A549 (cell line): Measurements from ENCODE around the gene MCU. TPM values are rescaled to one million over a fixed set of nuclear protein-coding genes. Genes with fewer than 3 reads are reported as not detected.

ENCODE experiments used
- ATAC-seq, 2 experiments: fragments of 200-7000 bp in 1 of 2; fragments of >200 bp in 1 of 2; cut with Nextera tagmentation in 1 of 2; cut with Tn5 transposase in 1 of 2; 3 replicates each; pipeline versions ENCODE4 v1.8.0 to v1.9.1; 2018 to 2020; ENCODE audit warnings: mild to moderate bottlenecking in 1 of 2, moderate library complexity in 1 of 2
- CTCF ChIA-PET: fragments of 300-600 bp; sonication (Branson Sonifier 250); formaldehyde crosslinking; extraction: SDS; loops from one replicate; lab custom pipeline; 2021; ENCODE audit warnings: antibody characterized with exemption, inconsistent platforms; lab: Yijun Ruan, JAX
- POLR2A ChIA-PET: fragments of 350-600 bp; formaldehyde crosslinking; extraction: SDS; loops from one replicate; lab custom pipeline; 2021; ENCODE audit warnings: antibody characterized with exemption, inconsistent platforms; lab: Yijun Ruan, JAX
- DNase-seq, 2 experiments: peaks; one replicate each; pipeline versions ENCODE4 v3.0.0 to v3.0.0-alpha.2; 2011 to 2016; ENCODE audit warnings: low read depth in 1 of 2, low spot score in 1 of 2
- FAIRE-seq: peaks from 2 replicates; lab custom pipeline; 2011; peaks lifted over from hg19 to GRCh38; lab: Jason Lieb, UNC
- H3K27ac ChIP-seq, 2 experiments: fragments of >200 bp; sonication (Bioruptor Twin); formaldehyde crosslinking; 3 replicates each; pipeline ENCODE4 v1.5.1; 2016 to 2017
- H3K4me1 ChIP-seq: fragments of >200 bp; sonication (Bioruptor Twin); formaldehyde crosslinking; 3 replicates; pipeline ENCODE4 v1.6.1; 2016
- H3K4me2 ChIP-seq: fragments of >200 bp; sonication (Bioruptor Twin); formaldehyde crosslinking; 3 replicates; pipeline ENCODE4 v1.6.1; 2016
- H3K4me3 ChIP-seq: fragments of >200 bp; sonication (Bioruptor Twin); formaldehyde crosslinking; 3 replicates; pipeline ENCODE4 v1.5.1; 2016
- H3K9me3 ChIP-seq: fragments of >200 bp; sonication (Bioruptor Twin); formaldehyde crosslinking; 3 replicates; pipeline ENCODE4 v1.6.1; 2016
- CBX2 ChIP-seq: fragments of 200-600 bp; sonication (generic); IDR thresholded peaks from 2 replicates; pipeline ENCODE4 v1.6.1; 2016; ENCODE audit warnings: low read depth, mild to moderate bottlenecking, borderline replicate concordance
- CEBPB ChIP-seq, 2 experiments: fragments of >200 bp in 1 of 2; sonication (Bioruptor Twin) in 1 of 2; formaldehyde crosslinking in 1 of 2; IDR thresholded peaks; 2 replicates each; pipeline ENCODE4 v1.6.1; 2012 to 2016
- CHD2 ChIP-seq: fragments of 150-350 bp; IDR thresholded peaks from 2 replicates; pipeline ENCODE4 v1.6.1; 2014; ENCODE audit warnings: low read length; ENCODE audit not compliant: partially characterized antibody
- CHD4 ChIP-seq: fragments of 200-600 bp; sonication (generic); IDR thresholded peaks from 2 replicates; pipeline ENCODE4 v1.6.1; 2016; ENCODE audit warnings: antibody characterized with exemption, mild to moderate bottlenecking, borderline replicate concordance
- EHF ChIP-seq: fragments of 250-450 bp; sonication (Bioruptor Pico); IDR thresholded peaks from 2 replicates; pipeline ENCODE4 v1.5.0; 2020; ENCODE audit warnings: mild to moderate bottlenecking
- EHMT2 ChIP-seq: fragments of 200-600 bp; sonication (generic); IDR thresholded peaks from 2 replicates; pipeline ENCODE4 v1.6.1; 2016; ENCODE audit warnings: antibody characterized with exemption, low read depth, mild to moderate bottlenecking, moderate library complexity
- ESRRA ChIP-seq: fragments of 150-350 bp; IDR thresholded peaks from 2 replicates; pipeline ENCODE4 v1.6.1; 2014; ENCODE audit warnings: mild to moderate bottlenecking, low read length, borderline replicate concordance
- FOSB ChIP-seq: fragments of 250-450 bp; sonication (Bioruptor Pico); IDR thresholded peaks from 2 replicates; pipeline ENCODE4 v1.5.0; 2020; ENCODE audit warnings: mild to moderate bottlenecking, moderate library complexity
- FOSL2 ChIP-seq, 2 experiments: fragments of 450-650 bp in 1 of 2; fragments of >200 bp in 1 of 2; sonication (Bioruptor Twin) in 1 of 2; formaldehyde crosslinking; IDR thresholded peaks; 2 replicates each; pipeline versions ENCODE4 v1.5.0 to v1.6.1; 2016 to 2020; ENCODE audit warnings: mild to moderate bottlenecking in 1 of 2, moderate library complexity in 1 of 2
- HMGXB4 ChIP-seq: fragments of 250-450 bp; sonication (Bioruptor Pico); IDR thresholded peaks from 2 replicates; pipeline ENCODE4 v1.5.0; 2021; ENCODE audit warnings: mild to moderate bottlenecking, moderate library complexity, borderline replicate concordance
- HOXA7 ChIP-seq: fragments of 250-450 bp; sonication (Bioruptor Pico); IDR thresholded peaks from 2 replicates; pipeline ENCODE4 v1.5.0; 2020; ENCODE audit warnings: mild to moderate bottlenecking, moderate library complexity
- JUN ChIP-seq, 2 experiments: fragments of >200 bp; sonication (Bioruptor Twin); formaldehyde crosslinking; IDR thresholded peaks; 2 replicates in 1 of 2; 3 replicates in 1 of 2; pipeline ENCODE4 v1.6.1; 2016 to 2017
- JUNB ChIP-seq: fragments of >200 bp; sonication (Bioruptor Twin); formaldehyde crosslinking; IDR thresholded peaks from 2 replicates; pipeline ENCODE4 v1.6.1; 2016
- KDM5A ChIP-seq: fragments of 200-600 bp; sonication (generic); IDR thresholded peaks from 2 replicates; pipeline ENCODE4 v1.6.1; 2016; ENCODE audit warnings: antibody characterized with exemption, mild to moderate bottlenecking
- MAFK ChIP-seq: fragments of 450-650 bp; IDR thresholded peaks from 2 replicates; pipeline ENCODE4 v1.6.1; 2014; ENCODE audit not compliant: partially characterized antibody
- MAX ChIP-seq: IDR thresholded peaks from 2 replicates; pipeline ENCODE4 v1.6.1; 2012
- NFE2L2 ChIP-seq: fragments of 150-350 bp; conservative IDR thresholded peaks from 2 replicates; pipeline ENCODE4 v1.6.1; 2014; ENCODE audit warnings: low read length
- NPAS2 ChIP-seq: fragments of 250-450 bp; sonication (Bioruptor Pico); IDR thresholded peaks from 2 replicates; pipeline ENCODE4 v1.8.0; 2022; ENCODE audit warnings: mild to moderate bottlenecking, moderate library complexity, borderline replicate concordance
- PBX3 ChIP-seq: IDR thresholded peaks from 2 replicates; pipeline ENCODE4 v1.6.1; 2012
- RARB ChIP-seq: fragments of 250-450 bp; sonication (Bioruptor Pico); IDR thresholded peaks from 2 replicates; pipeline ENCODE4 v1.8.0; 2021; ENCODE audit warnings: mild to moderate bottlenecking, moderate library complexity
- SREBF2 ChIP-seq: fragments of 450-650 bp; IDR thresholded peaks from 2 replicates; pipeline ENCODE4 v1.6.1; 2014; ENCODE audit warnings: mild to moderate bottlenecking, moderate library complexity
- TFCP2L1 ChIP-seq: fragments of 250-450 bp; sonication (Bioruptor Pico); IDR thresholded peaks from 2 replicates; pipeline ENCODE4 v1.5.0; 2021; ENCODE audit warnings: mild to moderate bottlenecking
- ZFP36 ChIP-seq: fragments of 450-650 bp; IDR thresholded peaks from 2 replicates; pipeline ENCODE4 v1.6.1; 2014; ENCODE audit warnings: borderline replicate concordance; ENCODE audit not compliant: partially characterized antibody
- ZNF302 ChIP-seq: fragments of 250-450 bp; sonication (Bioruptor Pico); IDR thresholded peaks from 2 replicates; pipeline ENCODE4 v1.9.0; 2021; ENCODE audit warnings: inconsistent platforms, mild to moderate bottlenecking, moderate library complexity
- WGBS: methylation state at CpG from one replicate; pipeline ENCODE4 v1.1.6; 2017; ENCODE audit errors: missing lambda C conversion rate; 5-methylcytosine and 5-hydroxymethylcytosine counted together
- polyA plus RNA-seq, 4 experiments: library from polyadenylated mRNA; depleted of rRNA in 3 of 4; stranded (reverse); fragments of >200 nt; fragmentation: RNase III in 1 of 4; extraction: RNeasy Plus Mini Kit Qiagen cat#74134 plus additional on column Dnase treatment in 1 of 4; gene quantifications; 2 replicates in 3 of 4; 3 replicates in 1 of 4; pipeline ENCODE4 v1.2.3, GENCODE V29; 2011 to 2017
- TF ChIP-seq, protein P1 (sequence below): IDR thresholded peaks from 2 replicates; pipeline ENCODE4 v1.6.1; 2012; ENCODE audit warnings: low read depth, borderline replicate concordance
- TF ChIP-seq, protein P2 (sequence below): fragments of 200-600 bp; sonication (generic); IDR thresholded peaks from 2 replicates; pipeline ENCODE4 v1.6.1; 2016; ENCODE audit warnings: antibody characterized with exemption, mild to moderate bottlenecking, moderate library complexity

Gene MCU
- polyA plus RNA-seq, 2 of the 4 experiments (the other 2 are of a cell fraction), result 44.0 to 221 TPM

DNA sequence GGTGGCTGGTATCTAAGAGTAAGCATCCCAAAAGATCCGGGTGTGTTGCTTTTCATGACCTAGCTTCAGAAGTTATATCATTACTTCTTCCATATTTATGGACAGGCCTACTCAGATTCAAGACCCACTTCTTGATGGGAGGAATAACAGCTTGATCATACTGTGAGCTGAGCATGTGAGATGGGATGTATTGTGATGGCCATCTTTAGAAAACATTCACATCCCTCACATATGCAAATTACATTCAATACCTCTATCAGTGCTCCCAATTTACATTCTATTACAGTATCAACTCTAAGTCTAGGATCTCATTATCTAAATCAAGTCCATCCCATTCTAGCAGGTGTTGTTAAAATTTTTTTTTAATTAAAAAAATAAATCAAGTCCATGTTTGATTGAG lies 101.8 kb downstream of the MCU start:
- Histone ChIP-seq H3K9me3 (no peaks in the 10 kb centered on the region), H3K4me2 (0 out of 3 replicates have a peak overlapping the region, but pooled peaks have one; percentile 36), H3K4me1 (peaks cover 52% of the 10 kb centered on the region), H3K27ac (peak overlapping the region; percentile 61 to 62), H3K4me3 (no peak overlapping the region)
- no peak for FAIRE-seq
- ATAC-seq, result no peak
- DNase-seq, result no peak
- TF ChIP-seq EHMT2 (no peak), KDM5A (no peak), RARB (no peak), ESRRA (no peak), ZNF302 (CRISPR knock-in tag) (no peak), FOSB (CRISPR knock-in tag) (no peak), JUN (IDR thresholded peaks at IDR 0.05) (no peak), JUNB (no peak)
- TF ChIP-seq, protein P1, sequence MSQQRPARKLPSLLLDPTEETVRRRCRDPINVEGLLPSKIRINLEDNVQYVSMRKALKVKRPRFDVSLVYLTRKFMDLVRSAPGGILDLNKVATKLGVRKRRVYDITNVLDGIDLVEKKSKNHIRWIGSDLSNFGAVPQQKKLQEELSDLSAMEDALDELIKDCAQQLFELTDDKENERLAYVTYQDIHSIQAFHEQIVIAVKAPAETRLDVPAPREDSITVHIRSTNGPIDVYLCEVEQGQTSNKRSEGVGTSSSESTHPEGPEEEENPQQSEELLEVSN, result no peak
- CTCF ChIA-PET, result interaction anchor here (1.2 kb wide), 1 partner anchor 10 kb away, joined by 3 read pairs; no protein-coding TSS in a partner anchor
- 100% methylated on average over 1 of the region's 1 CpG for WGBS
- POLR2A ChIA-PET, result no interaction called here

DNA sequence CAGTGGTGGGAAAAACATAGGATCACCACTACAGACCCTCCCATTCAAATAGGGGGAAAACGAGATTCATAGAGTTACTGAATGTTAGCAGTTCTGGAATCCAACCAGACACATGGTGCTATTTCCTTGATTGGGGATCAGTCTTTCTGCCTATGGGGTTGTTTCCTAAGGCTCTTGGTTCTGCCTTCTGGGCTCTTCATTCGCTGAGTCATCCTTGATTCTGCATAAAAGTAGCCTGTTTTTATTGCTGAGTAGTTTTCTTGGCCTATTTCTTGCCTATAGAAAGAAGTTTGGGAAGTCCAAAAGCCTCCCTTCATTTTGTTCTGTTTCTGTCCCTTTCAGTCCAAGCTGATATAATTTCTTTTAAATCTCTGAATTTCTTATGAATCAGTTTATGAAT lies 102.3 kb downstream of the MCU start:
- peak; percentile 43 for FAIRE-seq
- peak in 1 of 2 experiments; percentile 46; a peak in 2 of 6 replicates for ATAC-seq
- CTCF ChIA-PET, result no interaction called here

More for the DNA sequence above, 102.3 kb downstream of the MCU start:
- peak in 1 of 2 experiments; percentile 53 for DNase-seq
- Histone ChIP-seq H3K27ac (peak overlapping the region; percentile 61 to 62), H3K4me3 (no peak overlapping the region), H3K9me3 (no peaks in the 10 kb centered on the region), H3K4me2 (peak overlapping the region; percentile 36), H3K4me1 (peaks cover 52% of the 10 kb centered on the region)
- TF ChIP-seq CEBPB (IDR thresholded peaks at IDR 0.05) (no peak), MAX (no peak), EHF (no peak), HOXA7 (CRISPR knock-in tag) (no peak), ZNF302 (CRISPR knock-in tag) (no peak), CHD4 (no peak), PBX3 (no peak), HMGXB4 (CRISPR knock-in tag) (no peak), CHD2 (no peak), MAFK (peak; percentile 95), SREBF2 (no peak), TFCP2L1 (no peak), CBX2 (no peak), ZFP36 (no peak), FOSL2 (IDR thresholded peaks at IDR 0.05) (no peak), FOSL2 (CRISPR knock-in tag; IDR thresholded peaks at IDR 0.05) (peak; percentile 17; the same call in 1 of the 2 replicates), NFE2L2 (peak; percentile 91), JUN (IDR thresholded peaks at IDR 0.05) (no peak), KDM5A (no peak), NPAS2 (CRISPR knock-in tag) (no peak)
- TF ChIP-seq, protein P1, result no peak
- TF ChIP-seq, protein P2, sequence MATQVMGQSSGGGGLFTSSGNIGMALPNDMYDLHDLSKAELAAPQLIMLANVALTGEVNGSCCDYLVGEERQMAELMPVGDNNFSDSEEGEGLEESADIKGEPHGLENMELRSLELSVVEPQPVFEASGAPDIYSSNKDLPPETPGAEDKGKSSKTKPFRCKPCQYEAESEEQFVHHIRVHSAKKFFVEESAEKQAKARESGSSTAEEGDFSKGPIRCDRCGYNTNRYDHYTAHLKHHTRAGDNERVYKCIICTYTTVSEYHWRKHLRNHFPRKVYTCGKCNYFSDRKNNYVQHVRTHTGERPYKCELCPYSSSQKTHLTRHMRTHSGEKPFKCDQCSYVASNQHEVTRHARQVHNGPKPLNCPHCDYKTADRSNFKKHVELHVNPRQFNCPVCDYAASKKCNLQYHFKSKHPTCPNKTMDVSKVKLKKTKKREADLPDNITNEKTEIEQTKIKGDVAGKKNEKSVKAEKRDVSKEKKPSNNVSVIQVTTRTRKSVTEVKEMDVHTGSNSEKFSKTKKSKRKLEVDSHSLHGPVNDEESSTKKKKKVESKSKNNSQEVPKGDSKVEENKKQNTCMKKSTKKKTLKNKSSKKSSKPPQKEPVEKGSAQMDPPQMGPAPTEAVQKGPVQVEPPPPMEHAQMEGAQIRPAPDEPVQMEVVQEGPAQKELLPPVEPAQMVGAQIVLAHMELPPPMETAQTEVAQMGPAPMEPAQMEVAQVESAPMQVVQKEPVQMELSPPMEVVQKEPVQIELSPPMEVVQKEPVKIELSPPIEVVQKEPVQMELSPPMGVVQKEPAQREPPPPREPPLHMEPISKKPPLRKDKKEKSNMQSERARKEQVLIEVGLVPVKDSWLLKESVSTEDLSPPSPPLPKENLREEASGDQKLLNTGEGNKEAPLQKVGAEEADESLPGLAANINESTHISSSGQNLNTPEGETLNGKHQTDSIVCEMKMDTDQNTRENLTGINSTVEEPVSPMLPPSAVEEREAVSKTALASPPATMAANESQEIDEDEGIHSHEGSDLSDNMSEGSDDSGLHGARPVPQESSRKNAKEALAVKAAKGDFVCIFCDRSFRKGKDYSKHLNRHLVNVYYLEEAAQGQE, result no peak
- POLR2A ChIA-PET, result no interaction called here
- 59% methylated on average over 2 of the region's 2 CpGs for WGBS
